OCI-LY3 (cell line): ENCODE measurements around the gene GAK.

ENCODE experiments used
- CTCF ChIP-seq: fragments of 200-600, 300-600 bp; sonication (generic); IDR thresholded peaks from 2 replicates; pipeline ENCODE4 v1.5.1; 2014; ENCODE audit warnings: antibody characterized with exemption, low read length, low read depth
- EZH2phosphoT487 ChIP-seq: fragments of 200-600 bp; shearing (Covaris generic); IDR thresholded peaks from 2 replicates; pipeline ENCODE4 v1.6.1; 2018; ENCODE audit warnings: antibody characterized with exemption, mixed run types, low read depth

GRCh38 chr4:966266-967112 lies 34.4 kb upstream of the GAK start:
- TF ChIP-seq CTCF: no peak
- no peak for TF ChIP-seq EZH2phosphoT487
